Fibroblast of the aortic adventitia (primary cell): ENCODE measurements around the gene MLIP. TPM values are rescaled to one million over a fixed set of nuclear protein-coding genes. Genes with fewer than 3 reads are reported as not detected.
"Not testable (repeated sequence)": the region's sequence is repeated elsewhere in the genome, so short reads cannot be mapped to it uniquely, and the experiment has no call there.

ENCODE experiments used
- DNase-seq: peaks from one replicate; pipeline ENCODE4 v3.0.0-alpha.2; 2010; ENCODE audit warnings: low read depth
- H3K4me3 ChIP-seq: 2 replicates; pipeline ENCODE4 v1.5.1; 2011; ENCODE audit warnings: low read depth, mild to moderate bottlenecking, control low read depth, low read length, moderate library complexity
- CTCF ChIP-seq: IDR thresholded peaks from 2 replicates; pipeline ENCODE4 v1.5.1; 2011; ENCODE audit warnings: mild to moderate bottlenecking, low read length, control low read depth, inconsistent platforms; ENCODE audit not compliant: insufficient read depth
- total RNA-seq: library from RNA; depleted of rRNA; stranded (reverse); fragments of >200 nt; gene quantifications from 2 replicates; pipeline ENCODE4 v1.2.3, GENCODE V29; 2012; ENCODE audit warnings: low replicate concordance

Gene MLIP
- total RNA-seq, 1 donor, result not detected

GRCh38 chr6:54192993-54193392 lies 81.8 kb downstream of the MLIP start:
- H3K4me3 ChIP-seq, result no peak overlapping the region
- DNase-seq, result no peak
- no peak for TF ChIP-seq CTCF

DNA sequence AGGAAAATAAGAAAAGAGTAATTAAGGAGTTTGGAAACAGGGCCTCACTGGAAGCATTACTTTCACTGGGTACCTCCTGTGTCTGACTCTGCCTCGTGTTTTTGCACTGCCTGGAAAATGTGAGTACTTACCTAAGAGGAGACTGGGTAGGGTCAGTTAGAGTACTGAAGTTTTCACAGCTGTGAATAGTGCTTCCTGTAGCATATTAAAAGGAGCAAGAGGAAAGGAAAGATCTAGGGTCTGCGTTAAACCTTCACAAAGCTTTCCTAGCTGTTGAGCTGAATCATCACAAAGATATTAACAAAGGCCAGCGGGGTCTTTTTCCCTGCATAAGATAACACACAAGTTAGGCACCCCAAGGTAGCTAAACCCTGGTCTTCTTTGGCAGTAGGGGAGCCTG lies 82.3 kb downstream of the MLIP start:
- TF ChIP-seq CTCF, result no peak
- no peak for DNase-seq
- H3K4me3 ChIP-seq, result no peak overlapping the region

GRCh38 chr6:54194067-54194466 lies 82.8 kb downstream of the MLIP start:
- DNase-seq, result peak; percentile 22
- H3K4me3 ChIP-seq, result no peak overlapping the region
- TF ChIP-seq CTCF, result no peak

DNA sequence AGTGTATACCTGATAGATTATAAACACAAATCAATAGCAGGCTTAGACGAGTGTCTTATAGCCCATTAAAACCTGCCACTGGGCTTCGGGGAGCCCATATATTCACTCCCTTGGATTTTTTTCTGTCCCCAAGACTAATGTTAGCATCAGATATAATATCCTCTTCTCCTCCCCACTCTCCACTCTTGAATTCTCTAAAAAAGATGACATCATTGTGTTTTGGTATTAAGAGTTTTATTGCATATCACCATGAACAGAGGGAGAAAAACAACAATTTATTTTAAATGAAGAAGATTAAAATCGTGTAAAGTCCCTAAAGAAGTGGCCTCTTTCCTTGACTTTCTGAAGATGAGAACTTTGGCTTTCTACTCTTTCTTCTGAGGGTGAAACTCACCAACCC lies 84.4 kb downstream of the MLIP start:
- DNase-seq, result no peak
- TF ChIP-seq CTCF, result no peak
- H3K4me3 ChIP-seq, result no peak overlapping the region

DNA sequence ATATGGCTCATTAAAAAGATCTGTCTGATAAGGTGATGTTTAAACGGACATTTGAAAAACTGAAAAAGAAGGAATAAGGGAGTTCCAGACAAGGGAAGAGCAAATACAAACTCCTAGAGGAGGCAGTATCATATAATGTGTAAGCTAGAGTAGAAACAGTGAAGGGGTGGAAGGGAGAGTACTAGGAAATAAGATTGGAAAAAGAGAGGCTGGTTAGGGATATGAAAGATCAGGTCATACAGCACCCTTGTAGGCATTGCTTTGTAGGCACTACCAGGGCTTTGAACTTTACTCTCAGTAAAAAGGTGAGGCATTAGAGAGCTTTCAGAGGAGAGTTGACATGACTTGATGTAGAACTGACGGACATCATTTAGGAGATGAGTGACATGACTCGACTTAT lies 85.7 kb downstream of the MLIP start:
- no peak for TF ChIP-seq CTCF
- no peak overlapping the region for H3K4me3 ChIP-seq
- DNase-seq, result no peak

DNA sequence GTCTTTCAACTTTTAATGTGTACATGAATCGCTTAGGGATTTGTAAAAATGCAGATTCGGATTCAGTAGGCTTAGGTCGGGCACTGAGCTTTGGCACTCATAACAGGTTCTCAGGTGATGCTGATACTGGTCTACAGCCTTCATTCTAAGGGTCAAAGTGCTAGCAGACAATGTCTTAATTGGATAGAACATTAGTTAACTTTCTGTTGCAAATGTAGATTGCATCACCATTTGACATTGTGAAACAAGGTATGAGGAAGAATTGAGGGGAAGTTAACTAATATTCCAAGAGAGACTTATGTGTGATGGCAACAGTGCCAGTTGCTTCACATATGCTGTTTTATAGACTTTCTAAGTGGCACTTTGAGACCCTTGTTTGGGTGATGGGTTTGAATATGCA lies 86.9 kb downstream of the MLIP start:
- no peak overlapping the region for H3K4me3 ChIP-seq
- DNase-seq, result no peak
- TF ChIP-seq CTCF, result no peak

DNA sequence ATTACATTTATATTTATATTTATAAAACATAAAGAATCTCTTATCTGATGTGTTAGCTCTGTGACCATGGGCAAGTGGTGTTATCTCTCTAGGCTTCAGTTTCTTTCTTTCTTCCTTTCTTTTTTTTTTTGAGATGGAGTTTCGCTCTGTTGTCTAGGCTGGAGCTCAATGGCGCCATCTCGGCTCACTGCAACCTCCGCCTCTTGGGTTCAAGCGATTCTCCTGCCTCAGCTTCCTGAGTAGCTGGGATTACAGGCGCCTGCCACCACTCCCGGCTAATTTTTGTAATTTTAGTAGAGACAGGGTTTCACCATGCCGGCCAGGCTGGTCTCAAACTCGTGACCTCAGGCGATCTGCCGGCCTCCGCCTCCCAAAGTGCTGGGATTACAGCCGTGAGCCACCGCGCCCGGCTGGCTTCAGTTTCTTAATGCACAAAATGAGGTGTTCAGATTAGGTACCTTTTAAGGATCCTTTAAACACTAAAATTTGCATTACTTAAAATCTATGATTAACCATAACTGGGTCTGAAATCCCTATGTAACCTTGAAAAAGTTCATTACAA lies 92.3 kb downstream of the MLIP start:
- not testable (repeated sequence) for DNase-seq, H3K4me3 ChIP-seq
